ENCODE data around the gene SLC6A7. TPM values are rescaled to one million over a fixed set of nuclear protein-coding genes. Genes with fewer than 3 reads are reported as not detected.

SLC6A7 gene
- polyA plus RNA-seq, 1 of the 3 experiments (the other 2 are of a cell fraction): not detected

GRCh38 chr5:150167512-150167850, 22.4 kb upstream of the SLC6A7 start (continued):
- no peak for TF ChIP-seq USF2 (IDR thresholded peaks at IDR 0.05; ENCODE audit: borderline replicate concordance, low read depth, low read length)
- TF ChIP-seq JUND (IDR thresholded peaks at IDR 0.05): no peak
- TF ChIP-seq YY1 (IDR thresholded peaks at IDR 0.05; ENCODE audit: low read depth): no peak
- no peak for TF ChIP-seq GATA2 (CRISPR knock-in tag; IDR thresholded peaks at IDR 0.05)
- no peak for TF ChIP-seq FOSL2 (IDR thresholded peaks at IDR 0.05; ENCODE audit: borderline replicate concordance, low read depth)
- no peak for TF ChIP-seq POLR2AphosphoS5 (IDR thresholded peaks at IDR 0.05; ENCODE audit: low read depth, low read length)
- no peak for TF ChIP-seq MAX (IDR thresholded peaks at IDR 0.05; ENCODE audit: low read depth)
- TF ChIP-seq SIN3A (IDR thresholded peaks at IDR 0.05; ENCODE audit: borderline replicate concordance, low read depth, low read length): no peak
- no peak for TF ChIP-seq ZBTB33 (IDR thresholded peaks at IDR 0.05; ENCODE audit: borderline replicate concordance, low read depth)

GRCh38 chr5:150167908-150168307, 22.0 kb upstream of the SLC6A7 start:
- H3K4me3 ChIP-seq (ENCODE audit: low read depth in 2 of 2, low read length in 1 of 2): no peak overlapping the region
- H3K79me2 ChIP-seq (ENCODE audit: insufficient read depth): no peaks in the 10 kb centered on the region
- no peak overlapping the region for H2AFZ ChIP-seq (ENCODE audit: low read depth)
- POLR2A ChIA-PET: no interaction called here
- peaks cover 0 to 19% of the 10 kb centered on the region in 2 experiments; a peak in 1 of 4 replicates for H3K4me1 ChIP-seq (ENCODE audit: control insufficient read depth in 1 of 2, insufficient read depth in 2 of 2, low read depth in 1 of 2, low read length in 1 of 2)
- H3K27me3 ChIP-seq (ENCODE audit: insufficient read depth): no peaks in the 10 kb centered on the region
- H3K9me2 ChIP-seq: no peaks in the 10 kb centered on the region
- no peaks in the 10 kb centered on the region for H4K20me1 ChIP-seq (ENCODE audit: insufficient read depth)
- no peaks in the 10 kb centered on the region for H3F3A ChIP-seq (replicated peaks; ENCODE audit: insufficient read depth)
- no peak overlapping the region for H3K9ac ChIP-seq
- no peak for DNase-seq
- no peak overlapping the region for H3K27ac ChIP-seq (ENCODE audit: low read depth in 2 of 2, low read length in 1 of 2)
- CTCF ChIA-PET: interaction anchor here (0.7 to 1.6 kb wide), 12 partner anchors 9 to 182 kb away, joined by 3 to 6 read pairs (median 3); no protein-coding TSS in a partner anchor
- WGBS (ENCODE audit: low lambda C conversion rate): 84% methylated on average over 14 of the region's 14 CpGs
- no peak overlapping the region for H3K4me2 ChIP-seq
- TF ChIP-seq CTCF (IDR thresholded peaks at IDR 0.05) (peak; percentile 30), MXI1 (IDR thresholded peaks at IDR 0.05; ENCODE audit: low read depth, low read length) (no peak)
- no peaks in the 10 kb centered on the region for H3K9me3 ChIP-seq
- H3K36me3 ChIP-seq (replicated peaks in 1 of 2; ENCODE audit: control insufficient read depth in 1 of 2, insufficient read depth in 2 of 2, low read length in 1 of 2): no peaks in the 10 kb centered on the region
